Hepatocyte (in vitro differentiated cells): ENCODE data around the gene S100G. TPM values are rescaled to one million over a fixed set of nuclear protein-coding genes. Genes with fewer than 3 reads are reported as not detected.

Experiments used
- DNase-seq: peaks from one replicate; pipeline ENCODE4 v3.0.0-alpha.2; 2016; ENCODE audit warnings: low spot score
- H2AFZ ChIP-seq: fragments of 200-600 bp; sonication (generic); 2 replicates; pipeline ENCODE4 v1.6.0; 2016; ENCODE audit warnings: antibody characterized with exemption, mild to moderate bottlenecking
- H3K27ac ChIP-seq: fragments of 200-600 bp; sonication (generic); 2 replicates; pipeline ENCODE4 v1.5.1; 2016; ENCODE audit warnings: mild to moderate bottlenecking
- H3K27me3 ChIP-seq: fragments of 200-600 bp; sonication (generic); 2 replicates; pipeline ENCODE4 v1.6.1; 2016
- H3K36me3 ChIP-seq: fragments of 200-600 bp; sonication (generic); replicated peaks from 2 replicates; pipeline ENCODE4 v1.5.1; 2016; ENCODE audit warnings: low read depth; ENCODE audit not compliant: insufficient read depth
- H3K4me1 ChIP-seq: fragments of 200-600 bp; sonication (generic); 2 replicates; pipeline ENCODE4 v1.5.1; 2016; ENCODE audit warnings: mild to moderate bottlenecking, moderate library complexity; ENCODE audit not compliant: insufficient read depth
- H3K4me2 ChIP-seq: fragments of 200-600 bp; sonication (generic); 2 replicates; pipeline ENCODE4 v1.6.0; 2016
- H3K4me3 ChIP-seq: fragments of 200-600 bp; sonication (generic); 2 replicates; pipeline ENCODE4 v1.5.1; 2016; ENCODE audit warnings: mild to moderate bottlenecking
- H3K79me2 ChIP-seq: fragments of 200-600 bp; sonication (generic); 2 replicates; pipeline ENCODE4 v1.6.0; 2017; ENCODE audit warnings: mild to moderate bottlenecking
- H3K9me2 ChIP-seq: fragments of 200-600 bp; sonication (generic); replicated peaks from 2 replicates; pipeline ENCODE4 v1.6.0; 2017; ENCODE audit warnings: mild to moderate bottlenecking; ENCODE audit not compliant: insufficient read depth
- H3K9me3 ChIP-seq: fragments of 200-600 bp; sonication (generic); 2 replicates; pipeline ENCODE4 v1.5.1; 2016; ENCODE audit warnings: low read depth, mild to moderate bottlenecking
- H4K20me1 ChIP-seq: fragments of 200-600 bp; sonication (generic); 2 replicates; pipeline ENCODE4 v1.6.0; 2016; ENCODE audit warnings: mild to moderate bottlenecking; ENCODE audit not compliant: insufficient read depth, poor library complexity, severe bottlenecking
- EZH2 ChIP-seq: fragments of 200-600 bp; sonication (generic); IDR thresholded peaks from 2 replicates; pipeline ENCODE4 v1.6.1; 2016; ENCODE audit warnings: antibody characterized with exemption, mild to moderate bottlenecking, borderline replicate concordance
- EZH2phosphoT487 ChIP-seq: fragments of 200-600 bp; sonication (generic); IDR thresholded peaks from one replicate; pipeline ENCODE4 v1.6.1; 2018; ENCODE audit warnings: antibody characterized with exemption, mild to moderate bottlenecking, low read depth, moderate library complexity; ENCODE audit not compliant: unreplicated experiment, severe bottlenecking
- WGBS: methylation state at CpG from one replicate; pipeline ENCODE4 v1.1.6; 2016; ENCODE audit warnings: low lambda C conversion rate; ENCODE audit errors: missing lambda C conversion rate; 5-methylcytosine and 5-hydroxymethylcytosine counted together
- polyA plus RNA-seq: library from polyadenylated mRNA; unstranded; fragments of >200 nt; fragmentation: Nextera tagmentation; extraction: Ambion mirVana; gene quantifications from 2 replicates; pipeline ENCODE4 v1.2.1, GENCODE V29; 2016
- total RNA-seq: library from RNA; depleted of rRNA; stranded (reverse); fragments of >200 nt; gene quantifications from 2 replicates; pipeline ENCODE4 v1.2.3, GENCODE V29; 2014
- TF ChIP-seq, protein P1 (sequence below): fragments of 200-600 bp; sonication (generic); IDR thresholded peaks from 2 replicates; pipeline ENCODE4 v1.5.1; 2016; ENCODE audit warnings: antibody characterized with exemption, mild to moderate bottlenecking; ENCODE audit not compliant: poor library complexity

The S100G gene
- total and polyA plus RNA-seq, 2 experiments from 2014 or later, result 4.1 to 35.3 TPM

DNA sequence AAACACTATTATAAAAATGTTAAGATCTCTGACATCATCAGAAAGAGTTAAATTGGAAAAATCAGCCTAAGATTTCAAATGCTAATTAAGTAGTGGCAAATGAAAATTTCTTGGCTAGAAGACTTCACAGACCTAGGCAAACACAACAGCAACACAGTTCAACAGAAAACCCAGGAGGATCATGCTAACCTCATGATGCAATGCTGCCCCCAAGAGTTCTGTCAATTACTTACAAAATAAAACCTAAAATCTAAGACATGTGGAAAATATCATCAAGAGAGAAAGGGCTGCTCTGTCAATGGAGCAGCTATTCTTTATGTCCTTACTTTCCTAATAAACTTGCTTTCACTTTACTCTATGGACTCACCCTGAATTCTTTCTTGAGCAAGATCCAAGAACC, 21.0 kb downstream of the S100G start:
- Histone ChIP-seq H3K36me3 (peaks cover 5% of the 10 kb centered on the region), H4K20me1 (no peaks in the 10 kb centered on the region), H2AFZ (no peak overlapping the region), H3K9me2 (no peaks in the 10 kb centered on the region), H3K27ac (no peak overlapping the region), H3K4me2 (no peak overlapping the region), H3K9me3 (no peaks in the 10 kb centered on the region), H3K79me2 (no peaks in the 10 kb centered on the region), H3K4me3 (no peak overlapping the region), H3K4me1 (no peaks in the 10 kb centered on the region), H3K27me3 (no peaks in the 10 kb centered on the region)
- peak; percentile 74 for DNase-seq
- TF ChIP-seq EZH2phosphoT487, result no peak
- TF ChIP-seq, protein P1, sequence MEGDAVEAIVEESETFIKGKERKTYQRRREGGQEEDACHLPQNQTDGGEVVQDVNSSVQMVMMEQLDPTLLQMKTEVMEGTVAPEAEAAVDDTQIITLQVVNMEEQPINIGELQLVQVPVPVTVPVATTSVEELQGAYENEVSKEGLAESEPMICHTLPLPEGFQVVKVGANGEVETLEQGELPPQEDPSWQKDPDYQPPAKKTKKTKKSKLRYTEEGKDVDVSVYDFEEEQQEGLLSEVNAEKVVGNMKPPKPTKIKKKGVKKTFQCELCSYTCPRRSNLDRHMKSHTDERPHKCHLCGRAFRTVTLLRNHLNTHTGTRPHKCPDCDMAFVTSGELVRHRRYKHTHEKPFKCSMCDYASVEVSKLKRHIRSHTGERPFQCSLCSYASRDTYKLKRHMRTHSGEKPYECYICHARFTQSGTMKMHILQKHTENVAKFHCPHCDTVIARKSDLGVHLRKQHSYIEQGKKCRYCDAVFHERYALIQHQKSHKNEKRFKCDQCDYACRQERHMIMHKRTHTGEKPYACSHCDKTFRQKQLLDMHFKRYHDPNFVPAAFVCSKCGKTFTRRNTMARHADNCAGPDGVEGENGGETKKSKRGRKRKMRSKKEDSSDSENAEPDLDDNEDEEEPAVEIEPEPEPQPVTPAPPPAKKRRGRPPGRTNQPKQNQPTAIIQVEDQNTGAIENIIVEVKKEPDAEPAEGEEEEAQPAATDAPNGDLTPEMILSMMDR, result peak; percentile 68

DNA sequence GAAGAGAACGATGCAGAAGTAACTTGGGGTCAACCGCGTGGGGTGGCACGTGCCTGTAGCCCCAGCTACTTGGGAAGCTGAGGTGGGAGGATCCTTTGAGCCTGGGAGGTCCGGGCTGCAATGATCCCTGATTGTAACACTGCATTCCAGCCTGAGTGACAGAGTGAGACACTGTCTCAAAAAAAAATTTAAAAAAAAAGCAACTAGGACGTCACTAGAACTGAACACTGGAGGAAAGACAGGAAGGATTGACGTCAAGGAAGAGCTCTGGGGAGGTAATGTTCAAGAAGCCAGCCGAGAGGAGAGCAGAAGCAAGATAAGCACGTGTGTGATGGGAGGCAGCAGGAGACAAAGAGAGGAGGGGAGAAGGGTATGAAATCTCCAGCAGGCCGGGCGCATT, 28.7 kb downstream of the S100G start:
- WGBS, result 76% methylated on average over 11 of the region's 11 CpGs
- no peaks in the 10 kb centered on the region for H3K36me3 ChIP-seq

DNA sequence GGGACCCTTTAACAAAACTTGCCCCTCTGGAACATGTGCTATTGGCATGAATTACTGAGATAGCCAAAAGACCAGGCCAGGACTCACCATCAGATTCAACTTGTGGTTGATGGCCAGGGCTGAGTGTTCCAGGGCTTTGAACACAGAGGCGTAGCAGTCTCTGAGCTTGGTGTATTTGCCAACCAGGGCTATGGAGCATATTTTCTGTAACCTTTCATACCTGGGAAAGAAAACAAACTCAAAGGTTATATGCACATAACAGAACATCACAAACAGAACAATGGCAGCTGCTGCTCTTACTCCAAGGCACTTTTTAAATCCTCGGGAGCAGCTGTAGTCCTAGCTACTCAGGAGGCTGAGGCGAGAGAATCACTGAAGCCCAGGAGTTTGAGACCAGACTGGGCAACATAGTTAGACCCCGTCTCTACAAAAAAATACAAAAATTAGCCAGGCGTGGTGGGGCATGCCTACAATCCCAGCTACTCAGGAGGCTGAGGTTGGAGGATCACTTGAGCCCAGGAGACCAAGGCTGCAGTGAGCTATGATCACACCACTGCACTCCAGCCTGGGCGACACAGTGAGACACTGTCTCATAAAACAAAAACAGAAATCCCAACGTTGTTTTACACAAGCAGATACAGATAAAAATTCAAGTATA, 33.2 kb downstream of the S100G start:
- TF ChIP-seq, protein P1, result no peak
- no peak for TF ChIP-seq EZH2phosphoT487
- no peak for TF ChIP-seq EZH2
- Histone ChIP-seq H3K27ac (no peak overlapping the region), H4K20me1 (no peaks in the 10 kb centered on the region), H3K4me3 (no peak overlapping the region), H3K79me2 (no peaks in the 10 kb centered on the region), H3K4me1 (no peaks in the 10 kb centered on the region), H2AFZ (no peak overlapping the region), H3K9me2 (no peaks in the 10 kb centered on the region), H3K27me3 (no peaks in the 10 kb centered on the region), H3K9me3 (no peaks in the 10 kb centered on the region), H3K4me2 (no peak overlapping the region), H3K36me3 (no peaks in the 10 kb centered on the region)
- DNase-seq, result no peak
- WGBS, result 92% methylated on average over 7 of the region's 7 CpGs

More for the DNA sequence above, 28.7 kb downstream of the S100G start:
- H3K27ac ChIP-seq, result no peak overlapping the region
- H3K4me3 ChIP-seq, result no peak overlapping the region
- TF ChIP-seq, protein P1, result no peak
- TF ChIP-seq EZH2, result no peak
- no peak for TF ChIP-seq EZH2phosphoT487
- H3K4me1 ChIP-seq, result no peaks in the 10 kb centered on the region
- H4K20me1 ChIP-seq, result no peaks in the 10 kb centered on the region
- H3K79me2 ChIP-seq, result no peaks in the 10 kb centered on the region
- DNase-seq, result no peak
- H2AFZ ChIP-seq, result no peak overlapping the region
- H3K9me2 ChIP-seq, result no peaks in the 10 kb centered on the region
- no peaks in the 10 kb centered on the region for H3K9me3 ChIP-seq
- H3K27me3 ChIP-seq, result no peaks in the 10 kb centered on the region
- no peak overlapping the region for H3K4me2 ChIP-seq

DNA sequence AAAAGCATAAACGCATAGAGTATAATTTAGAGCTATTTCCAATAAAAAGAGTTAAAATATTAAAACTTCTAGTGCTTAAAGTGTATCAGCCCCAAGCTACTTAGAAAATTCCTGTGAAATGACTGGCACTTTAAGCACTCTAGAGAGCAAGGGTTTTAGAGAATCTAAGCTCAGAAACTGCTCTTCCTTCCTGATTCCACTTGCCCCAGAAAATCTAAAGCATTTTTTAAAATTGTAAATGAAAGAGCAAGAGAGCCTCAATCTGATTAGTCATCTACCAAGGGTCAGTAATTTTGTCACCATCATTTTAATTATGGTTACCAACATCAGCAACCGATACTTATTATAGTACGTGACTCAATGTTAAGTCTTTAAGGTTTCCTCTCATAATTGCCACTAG, 37.6 kb downstream of the S100G start:
- H4K20me1 ChIP-seq, result no peaks in the 10 kb centered on the region
- TF ChIP-seq EZH2, result no peak
- TF ChIP-seq, protein P1, result no peak
- no peak for TF ChIP-seq EZH2phosphoT487
- no peaks in the 10 kb centered on the region for H3K9me2 ChIP-seq
- H3K36me3 ChIP-seq, result no peaks in the 10 kb centered on the region
- no peak overlapping the region for H3K4me3 ChIP-seq
- no peaks in the 10 kb centered on the region for H3K79me2 ChIP-seq
- H3K27me3 ChIP-seq, result no peaks in the 10 kb centered on the region
- H3K4me1 ChIP-seq, result no peaks in the 10 kb centered on the region
- no peak overlapping the region for H2AFZ ChIP-seq
- H3K4me2 ChIP-seq, result no peak overlapping the region
- WGBS, result 92% methylated on average over 3 of the region's 3 CpGs
- DNase-seq, result no peak
- no peak overlapping the region for H3K27ac ChIP-seq
- H3K9me3 ChIP-seq, result no peaks in the 10 kb centered on the region
